ENCODE results near the gene KANSL2.

KANSL2 gene

GRCh38 chr12:48691826-48692487 lies 9.9 kb upstream of the KANSL2 start:
- TF ChIP-seq LEF1 (IDR thresholded peaks at IDR 0.05; ENCODE audit: borderline replicate concordance) = no peak
- no peak for TF ChIP-seq ARNT (IDR thresholded peaks at IDR 0.05)
- TF ChIP-seq SUZ12 (IDR thresholded peaks at IDR 0.05) = no peak
- TF ChIP-seq TARDBP (IDR thresholded peaks at IDR 0.05) = no peak
- TF ChIP-seq ELF4 (IDR thresholded peaks at IDR 0.05) = no peak
- no peak for TF ChIP-seq FOXM1 (IDR thresholded peaks at IDR 0.05; ENCODE audit: borderline replicate concordance)
- no peak for TF ChIP-seq CTBP1 (IDR thresholded peaks at IDR 0.05; ENCODE audit: borderline replicate concordance)
- no peak for TF ChIP-seq PKNOX1 (IDR thresholded peaks at IDR 0.05)
- no peak for TF ChIP-seq SP1 (IDR thresholded peaks at IDR 0.05)
- no peak for TF ChIP-seq ZNF384 (IDR thresholded peaks at IDR 0.05)
- no peak for TF ChIP-seq FOXK2 (IDR thresholded peaks at IDR 0.05)
- TF ChIP-seq L3MBTL2 (conservative IDR thresholded peaks at IDR 0.05) = no peak
- no peak for TF ChIP-seq BHLHE40 (IDR thresholded peaks at IDR 0.05; ENCODE audit: borderline replicate concordance)
- TF ChIP-seq HDGF (IDR thresholded peaks at IDR 0.05; ENCODE audit: borderline replicate concordance) = no peak
- TF ChIP-seq FOXA1 (IDR thresholded peaks at IDR 0.05) = no peak
- TF ChIP-seq NFRKB (IDR thresholded peaks at IDR 0.05) = no peak
- CTCF ChIA-PET = no interaction called here

GRCh38 chr12:48690990-48691389 lies 9.0 kb upstream of the KANSL2 start:
- no peak for DNase-seq (ENCODE audit: extremely low spot score)
- CTCF ChIA-PET = no interaction called here
- POLR2A ChIA-PET = interaction anchor here (1.1 to 1.3 kb wide), 2 partner anchors 8 to 12 kb away, joined by 3 to 6 read pairs; partner anchors contain the start of gene KANSL2
- no peak for TF ChIP-seq CTBP1 (IDR thresholded peaks at IDR 0.05; ENCODE audit: borderline replicate concordance)
- no peak for TF ChIP-seq FOXM1 (IDR thresholded peaks at IDR 0.05; ENCODE audit: borderline replicate concordance)
- no peak for TF ChIP-seq LEF1 (IDR thresholded peaks at IDR 0.05; ENCODE audit: borderline replicate concordance)
- no peak for TF ChIP-seq PKNOX1 (IDR thresholded peaks at IDR 0.05)
- TF ChIP-seq FOXA1 (IDR thresholded peaks at IDR 0.05) = no peak
- TF ChIP-seq ARNT (IDR thresholded peaks at IDR 0.05) = no peak
- no peak for TF ChIP-seq ELF4 (IDR thresholded peaks at IDR 0.05)
- no peak for TF ChIP-seq HDGF (IDR thresholded peaks at IDR 0.05; ENCODE audit: borderline replicate concordance)
- no peak for TF ChIP-seq NFRKB (IDR thresholded peaks at IDR 0.05)
- no peak for TF ChIP-seq FOXK2 (IDR thresholded peaks at IDR 0.05)
- TF ChIP-seq L3MBTL2 (conservative IDR thresholded peaks at IDR 0.05) = no peak
- no peak for TF ChIP-seq ZNF384 (IDR thresholded peaks at IDR 0.05)
- TF ChIP-seq SUZ12 (IDR thresholded peaks at IDR 0.05) = no peak
- TF ChIP-seq TARDBP (IDR thresholded peaks at IDR 0.05) = no peak
- no peak for TF ChIP-seq SP1 (IDR thresholded peaks at IDR 0.05)
- TF ChIP-seq BHLHE40 (IDR thresholded peaks at IDR 0.05; ENCODE audit: borderline replicate concordance) = no peak

More at GRCh38 chr12:48691826-48692487, 9.9 kb upstream of the KANSL2 start:
- no peak for DNase-seq (ENCODE audit: extremely low spot score)
- POLR2A ChIA-PET = interaction anchor here (1.1 to 1.3 kb wide), 2 partner anchors 9 to 11 kb away, joined by 3 to 6 read pairs; partner anchors contain the start of gene KANSL2

- DNase-seq (ENCODE audit: extremely low spot score) = no peak
- TF ChIP-seq BHLHE40 (IDR thresholded peaks at IDR 0.05; ENCODE audit: borderline replicate concordance) (no peak), L3MBTL2 (conservative IDR thresholded peaks at IDR 0.05) (no peak), SUZ12 (IDR thresholded peaks at IDR 0.05) (no peak), FOXK2 (IDR thresholded peaks at IDR 0.05) (no peak), ZNF384 (IDR thresholded peaks at IDR 0.05) (no peak), SP1 (IDR thresholded peaks at IDR 0.05) (no peak), FOXA1 (IDR thresholded peaks at IDR 0.05) (no peak), ARNT (IDR thresholded peaks at IDR 0.05) (no peak), HDGF (IDR thresholded peaks at IDR 0.05; ENCODE audit: borderline replicate concordance) (no peak), CTBP1 (IDR thresholded peaks at IDR 0.05; ENCODE audit: borderline replicate concordance) (no peak), NFRKB (IDR thresholded peaks at IDR 0.05) (no peak), FOXM1 (IDR thresholded peaks at IDR 0.05; ENCODE audit: borderline replicate concordance) (no peak), TARDBP (IDR thresholded peaks at IDR 0.05) (no peak), LEF1 (IDR thresholded peaks at IDR 0.05; ENCODE audit: borderline replicate concordance) (no peak), PKNOX1 (IDR thresholded peaks at IDR 0.05) (no peak), ELF4 (IDR thresholded peaks at IDR 0.05) (no peak)
- ChIA-PET POLR2A (interaction anchor here (1.2 kb wide), 1 partner anchor 8 kb away, joined by 4 read pairs; the partner anchor contains the start of gene KANSL2), CTCF (no interaction called here)
Observed at GRCh38 chr12:48690436-48690835, 8.4 kb upstream of the KANSL2 start.

GRCh38 chr12:48688836-48689235 lies 6.8 kb upstream of the KANSL2 start:
- CTCF ChIA-PET = no interaction called here
- POLR2A ChIA-PET = no interaction called here
- TF ChIP-seq L3MBTL2 (conservative IDR thresholded peaks at IDR 0.05) (no peak), FOXA1 (IDR thresholded peaks at IDR 0.05) (no peak), ELF4 (IDR thresholded peaks at IDR 0.05) (no peak), SP1 (IDR thresholded peaks at IDR 0.05) (no peak), ARNT (IDR thresholded peaks at IDR 0.05) (no peak), FOXK2 (IDR thresholded peaks at IDR 0.05) (no peak), FOXM1 (IDR thresholded peaks at IDR 0.05; ENCODE audit: borderline replicate concordance) (no peak), NFRKB (IDR thresholded peaks at IDR 0.05) (no peak), PKNOX1 (IDR thresholded peaks at IDR 0.05) (no peak), LEF1 (IDR thresholded peaks at IDR 0.05; ENCODE audit: borderline replicate concordance) (no peak)
- DNase-seq (ENCODE audit: extremely low spot score) = no peak

- CTCF ChIA-PET = no interaction called here
- no peak for TF ChIP-seq BHLHE40 (IDR thresholded peaks at IDR 0.05; ENCODE audit: borderline replicate concordance)
- TF ChIP-seq SUZ12 (IDR thresholded peaks at IDR 0.05) = no peak
- no peak for TF ChIP-seq FOXA1 (IDR thresholded peaks at IDR 0.05)
- TF ChIP-seq ELF4 (IDR thresholded peaks at IDR 0.05) = no peak
- TF ChIP-seq ZNF384 (IDR thresholded peaks at IDR 0.05) = no peak
- no peak for TF ChIP-seq L3MBTL2 (conservative IDR thresholded peaks at IDR 0.05)
- TF ChIP-seq PKNOX1 (IDR thresholded peaks at IDR 0.05) = no peak
- no peak for TF ChIP-seq FOXK2 (IDR thresholded peaks at IDR 0.05)
- TF ChIP-seq LEF1 (IDR thresholded peaks at IDR 0.05; ENCODE audit: borderline replicate concordance) = no peak
- no peak for TF ChIP-seq NFRKB (IDR thresholded peaks at IDR 0.05)
- no peak for TF ChIP-seq FOXM1 (IDR thresholded peaks at IDR 0.05; ENCODE audit: borderline replicate concordance)
- TF ChIP-seq CTBP1 (IDR thresholded peaks at IDR 0.05; ENCODE audit: borderline replicate concordance) = no peak
- TF ChIP-seq ARNT (IDR thresholded peaks at IDR 0.05) = no peak
- TF ChIP-seq TARDBP (IDR thresholded peaks at IDR 0.05) = no peak
- no peak for TF ChIP-seq HDGF (IDR thresholded peaks at IDR 0.05; ENCODE audit: borderline replicate concordance)
- TF ChIP-seq SP1 (IDR thresholded peaks at IDR 0.05) = no peak
- POLR2A ChIA-PET = no interaction called here
- DNase-seq (ENCODE audit: extremely low spot score) = no peak
Observed at GRCh38 chr12:48687592-48687991, 5.6 kb upstream of the KANSL2 start.
